ENCODE results near the gene ZSWIM8. TPM values are rescaled to one million over a fixed set of nuclear protein-coding genes. Genes with fewer than 3 reads are reported as not detected.
"Not testable (repeated sequence)": the region's sequence is repeated elsewhere in the genome, so short reads cannot be mapped to it uniquely, and the experiment has no call there.

Gene ZSWIM8
- total RNA-seq, 1 experiment from 2014 or later = 24.1 TPM

GRCh38 chr10:73816917-73817729 is 31.7 kb downstream of the ZSWIM8 start:
- H3K36me3 ChIP-seq = peaks cover 39% of the 10 kb centered on the region
- no peaks in the 10 kb centered on the region for H3K27me3 ChIP-seq
- no peak overlapping the region for H3K4me3 ChIP-seq
- H3K9me3 ChIP-seq = no peaks in the 10 kb centered on the region
- DNase-seq = peak; percentile 62

GRCh38 chr10:73817826-73818225 is 32.4 kb downstream of the ZSWIM8 start:
- Histone ChIP-seq H3K36me3 (peaks cover 37% of the 10 kb centered on the region), H3K9me3 (no peaks in the 10 kb centered on the region), H3K4me3 (no peak overlapping the region), H3K27me3 (no peaks in the 10 kb centered on the region)
- DNase-seq = no peak

- Histone ChIP-seq H3K36me3 (peaks cover 36% of the 10 kb centered on the region), H3K27me3 (no peaks in the 10 kb centered on the region), H3K4me3 (no peak overlapping the region), H3K9me3 (no peaks in the 10 kb centered on the region)
- no peak for DNase-seq
Measured at GRCh38 chr10:73818402-73818801, 33.0 kb downstream of the ZSWIM8 start.

- no peak for DNase-seq
- no peaks in the 10 kb centered on the region for H3K27me3 ChIP-seq
- no peak overlapping the region for H3K4me3 ChIP-seq
- peaks cover 32% of the 10 kb centered on the region for H3K36me3 ChIP-seq
- H3K9me3 ChIP-seq = no peaks in the 10 kb centered on the region
Measured at GRCh38 chr10:73819081-73819480, 33.7 kb downstream of the ZSWIM8 start.

GRCh38 chr10:73819513-73820093 is 34.2 kb downstream of the ZSWIM8 start:
- DNase-seq = no peak
- Histone ChIP-seq H3K4me3 (no peak overlapping the region), H3K9me3 (no peaks in the 10 kb centered on the region), H3K36me3 (peaks cover 29% of the 10 kb centered on the region), H3K27me3 (no peaks in the 10 kb centered on the region)

GRCh38 chr10:73823391-73823790 is 38.0 kb downstream of the ZSWIM8 start:
- Histone ChIP-seq H3K4me3 (no peak overlapping the region), H3K9me3 (no peaks in the 10 kb centered on the region)

GRCh38 chr10:73824146-73824725 is 38.8 kb downstream of the ZSWIM8 start:
- H3K36me3 ChIP-seq = peaks cover 26% of the 10 kb centered on the region
- no peak overlapping the region for H3K4me3 ChIP-seq
- H3K9me3 ChIP-seq = no peaks in the 10 kb centered on the region
- DNase-seq = no peak
- no peaks in the 10 kb centered on the region for H3K27me3 ChIP-seq

More at GRCh38 chr10:73823391-73823790, 38.0 kb downstream of the ZSWIM8 start:
- Histone ChIP-seq H3K27me3 (no peaks in the 10 kb centered on the region), H3K36me3 (peaks cover 23% of the 10 kb centered on the region)
- DNase-seq = no peak

- H3K9me3 ChIP-seq = no peaks in the 10 kb centered on the region
- H3K27me3 ChIP-seq = no peaks in the 10 kb centered on the region
- H3K4me3 ChIP-seq = no peak overlapping the region
- H3K36me3 ChIP-seq = peaks cover 23% of the 10 kb centered on the region
- peak; percentile 84 for DNase-seq
Measured at GRCh38 chr10:73827346-73828089, 42.1 kb downstream of the ZSWIM8 start.

GRCh38 chr10:73828161-73828560 is 42.8 kb downstream of the ZSWIM8 start:
- no peak for DNase-seq
- Histone ChIP-seq H3K27me3 (no peaks in the 10 kb centered on the region), H3K36me3 (peaks cover 23% of the 10 kb centered on the region), H3K9me3 (no peaks in the 10 kb centered on the region), H3K4me3 (no peak overlapping the region)

GRCh38 chr10:73829090-73829489 is 43.7 kb downstream of the ZSWIM8 start:
- H3K36me3 ChIP-seq = peaks cover 23% of the 10 kb centered on the region
- DNase-seq, H3K4me3 ChIP-seq, H3K27me3 ChIP-seq, H3K9me3 ChIP-seq: not testable (repeated sequence)

- Histone ChIP-seq H3K9me3 (no peaks in the 10 kb centered on the region), H3K27me3 (no peaks in the 10 kb centered on the region), H3K4me3 (no peak overlapping the region), H3K36me3 (peaks cover 37% of the 10 kb centered on the region)
- DNase-seq = no peak
Measured at GRCh38 chr10:73836427-73836980, 51.1 kb downstream of the ZSWIM8 start.

- no peaks in the 10 kb centered on the region for H3K27me3 ChIP-seq
- DNase-seq = peak; percentile 43
- no peaks in the 10 kb centered on the region for H3K9me3 ChIP-seq
- no peak overlapping the region for H3K4me3 ChIP-seq
- H3K36me3 ChIP-seq = peaks cover 37% of the 10 kb centered on the region
Measured at GRCh38 chr10:73837072-73837471, 51.7 kb downstream of the ZSWIM8 start.

- peaks cover 37% of the 10 kb centered on the region for H3K36me3 ChIP-seq
- no peaks in the 10 kb centered on the region for H3K9me3 ChIP-seq
- no peaks in the 10 kb centered on the region for H3K27me3 ChIP-seq
- DNase-seq = no peak
- no peak overlapping the region for H3K4me3 ChIP-seq
Measured at GRCh38 chr10:73838008-73838567, 52.7 kb downstream of the ZSWIM8 start.

GRCh38 chr10:73838827-73839226 is 53.4 kb downstream of the ZSWIM8 start:
- Histone ChIP-seq H3K36me3 (peaks cover 37% of the 10 kb centered on the region), H3K4me3 (no peak overlapping the region), H3K9me3 (no peaks in the 10 kb centered on the region), H3K27me3 (no peaks in the 10 kb centered on the region)
- DNase-seq = peak; percentile 60

- no peak overlapping the region for H3K4me3 ChIP-seq
- peaks cover 37% of the 10 kb centered on the region for H3K36me3 ChIP-seq
- no peaks in the 10 kb centered on the region for H3K9me3 ChIP-seq
- DNase-seq = no peak
- no peaks in the 10 kb centered on the region for H3K27me3 ChIP-seq
Measured at GRCh38 chr10:73839276-73839966, 54.0 kb downstream of the ZSWIM8 start.

GRCh38 chr10:73840056-73840402 is 54.6 kb downstream of the ZSWIM8 start:
- Histone ChIP-seq H3K36me3 (peaks cover 38% of the 10 kb centered on the region), H3K9me3 (no peaks in the 10 kb centered on the region), H3K4me3 (no peak overlapping the region), H3K27me3 (no peaks in the 10 kb centered on the region)
- DNase-seq = no peak

All from MG63 (cell line).